Endothelial cell of umbilical vein (primary cell): ENCODE data around the gene M6PR. TPM values are rescaled to one million over a fixed set of nuclear protein-coding genes. Genes with fewer than 3 reads are reported as not detected.

Experiments used
- BruUV-seq: library from RNA; stranded (reverse); fragments of 400-500 nt; replicated peaks from 2 replicates; lab custom pipeline; 2021; lab: Mats Ljungman, UMichigan
- CTCF ChIA-PET: fragments of 300-600, 350-600 bp; sonication (Branson Sonifier 250); formaldehyde crosslinking; loops from one replicate; lab custom pipeline; 2021; ENCODE audit warnings: antibody characterized with exemption, inconsistent platforms; lab: Charles Lee
- POLR2A ChIA-PET: fragments of 300-600, 350-600 bp; sonication (Branson Sonifier 250); formaldehyde crosslinking; loops from one replicate; lab custom pipeline; 2021; ENCODE audit warnings: antibody characterized with exemption, inconsistent platforms; lab: Charles Lee
- DNase-seq: peaks from one replicate; pipeline ENCODE4 v3.0.0-alpha.2; 2011; ENCODE audit warnings: low read depth, low spot score
- FAIRE-seq: peaks from 2 replicates; lab custom pipeline; 2011; peaks lifted over from hg19 to GRCh38; lab: Jason Lieb, UNC
- H2AFZ ChIP-seq: 2 replicates; pipeline ENCODE4 v1.6.0; 2012; ENCODE audit warnings: low read depth, low read length, control low read depth, inconsistent platforms
- H3K27ac ChIP-seq: 2 replicates; pipeline ENCODE4 v1.5.1; 2011; ENCODE audit warnings: low read depth, mild to moderate bottlenecking, control low read depth, low read length, moderate library complexity; ENCODE audit not compliant: insufficient read depth
- H3K27me3 ChIP-seq, 2 experiments: 2 replicates each; pipeline versions ENCODE4 v1.6.0 to v1.6.1; 2011; ENCODE audit warnings: low read length in 2 of 2, mixed read lengths in 1 of 2; ENCODE audit not compliant: control insufficient read depth in 2 of 2, insufficient read depth in 2 of 2
- H3K36me3 ChIP-seq, 2 experiments: 2 replicates in 1 of 2; 3 replicates in 1 of 2; pipeline ENCODE4 v1.5.1; 2011; ENCODE audit warnings: low read length in 2 of 2, mild to moderate bottlenecking in 1 of 2, moderate library complexity in 1 of 2; ENCODE audit not compliant: control insufficient read depth in 2 of 2, insufficient read depth in 2 of 2; ENCODE audit errors: extremely low read depth in 1 of 2
- H3K4me1 ChIP-seq: 3 replicates; pipeline ENCODE4 v1.5.1; 2011; ENCODE audit warnings: mild to moderate bottlenecking, low read length; ENCODE audit not compliant: control insufficient read depth, insufficient read depth; ENCODE audit errors: extremely low read depth
- H3K4me2 ChIP-seq: 2 replicates; pipeline ENCODE4 v1.6.1; 2011; ENCODE audit warnings: low read length, control low read depth, mixed read lengths; ENCODE audit not compliant: insufficient read depth
- H3K4me3 ChIP-seq, 3 experiments: fragments of 200-600 bp in 1 of 3; sonication (generic), shearing (Covaris generic) in 1 of 3; replicated peaks in 1 of 3; 2 replicates each; pipeline ENCODE4 v1.5.1; 2011 to 2016; ENCODE audit warnings: control low read depth in 3 of 3, low read length in 3 of 3, mild to moderate bottlenecking in 2 of 3, inconsistent platforms in 1 of 3, low read depth in 1 of 3, moderate library complexity in 1 of 3; ENCODE audit not compliant: insufficient read depth in 1 of 3
- H3K79me2 ChIP-seq: 2 replicates; pipeline ENCODE4 v1.6.0; 2012; ENCODE audit warnings: low read length, inconsistent platforms; ENCODE audit not compliant: control insufficient read depth, insufficient read depth
- H3K9ac ChIP-seq: replicated peaks from 2 replicates; pipeline ENCODE3; 2011; ENCODE audit warnings: low read length, control low read depth; ENCODE audit not compliant: insufficient read depth; ENCODE audit errors: extremely low read depth
- H3K9me1 ChIP-seq: replicated peaks from 3 replicates; pipeline ENCODE4 v1.6.0; 2011; ENCODE audit warnings: mild to moderate bottlenecking, low read length; ENCODE audit not compliant: control insufficient read depth, insufficient read depth; ENCODE audit errors: extremely low read depth
- H3K9me3 ChIP-seq: replicated peaks from 2 replicates; pipeline ENCODE4 v1.5.1; 2012; ENCODE audit warnings: low read length, inconsistent platforms; ENCODE audit not compliant: control insufficient read depth, insufficient read depth
- H4K20me1 ChIP-seq: replicated peaks from 2 replicates; pipeline ENCODE3; 2011; ENCODE audit warnings: mild to moderate bottlenecking, low read length; ENCODE audit not compliant: control insufficient read depth, insufficient read depth; ENCODE audit errors: extremely low read depth
- EZH2 ChIP-seq: IDR thresholded peaks from 2 replicates; pipeline ENCODE4 v1.6.1; 2012; ENCODE audit warnings: borderline replicate concordance, low read depth, mild to moderate bottlenecking, moderate library complexity, low read length, inconsistent platforms; ENCODE audit not compliant: severe bottlenecking
- JUN ChIP-seq: IDR thresholded peaks from 2 replicates; pipeline ENCODE4 v1.6.1; 2011; ENCODE audit warnings: borderline replicate concordance, low read depth; ENCODE audit not compliant: insufficient read length, insufficient read depth
- POLR2A ChIP-seq: IDR thresholded peaks from 2 replicates; pipeline ENCODE4 v1.6.1; 2012; ENCODE audit warnings: low read depth, mild to moderate bottlenecking, control low read depth, low read length
- POLR2AphosphoS5 ChIP-seq: IDR thresholded peaks from 2 replicates; pipeline ENCODE4 v1.6.1; 2012; ENCODE audit warnings: low read depth, mild to moderate bottlenecking, control low read depth, low read length, moderate library complexity; ENCODE audit not compliant: insufficient read depth
- dilution Hi-C: fragments of 300-500 bp; cut with MboI; formaldehyde crosslinking; loops from one replicate; pipeline ENCODE4 v1.15.0; 2019; ENCODE audit warnings: low sequenced_read_pairs; ENCODE audit not compliant: extremely low pct_ligation_motif_present
- intact Hi-C: fragments of 100-400 bp; cut with micrococcal nuclease; formaldehyde crosslinking; loops from one replicate; pipeline ENCODE4 v1.10.0; 2022
- polyA plus RNA-seq, 4 experiments: library from polyadenylated mRNA; depleted of rRNA in 3 of 4; stranded (reverse) in 3 of 4; unstranded in 1 of 4; fragments of >200 nt; gene quantifications; 2 replicates each; pipeline versions ENCODE4 v1.2.1 to v1.2.3, GENCODE V29; 2011 to 2012; ENCODE audit warnings: missing spikeins in 1 of 4
- total RNA-seq: library from RNA; stranded (reverse); gene quantifications from 2 replicates; pipeline ENCODE4 v1.2.3, GENCODE V29; 2021
- TF ChIP-seq, protein P1 (sequence below), 2 donors: IDR thresholded peaks; 1 replicate in 1 of 2; 2 replicates in 1 of 2; pipeline ENCODE4 v1.5.1; 2011; ENCODE audit warnings: low read length in 2 of 2, mild to moderate bottlenecking in 2 of 2, moderate library complexity in 2 of 2, control low read depth in 1 of 2, inconsistent platforms in 1 of 2, low read depth in 1 of 2; ENCODE audit not compliant: insufficient read depth in 1 of 2; ENCODE audit errors: extremely low read depth in 1 of 2

M6PR gene
- total and polyA plus RNA-seq, 2 donors (not counting 3 experiments of a cell fraction or from before 2014, with no cell fraction given) = 124 to 142 TPM

DNA sequence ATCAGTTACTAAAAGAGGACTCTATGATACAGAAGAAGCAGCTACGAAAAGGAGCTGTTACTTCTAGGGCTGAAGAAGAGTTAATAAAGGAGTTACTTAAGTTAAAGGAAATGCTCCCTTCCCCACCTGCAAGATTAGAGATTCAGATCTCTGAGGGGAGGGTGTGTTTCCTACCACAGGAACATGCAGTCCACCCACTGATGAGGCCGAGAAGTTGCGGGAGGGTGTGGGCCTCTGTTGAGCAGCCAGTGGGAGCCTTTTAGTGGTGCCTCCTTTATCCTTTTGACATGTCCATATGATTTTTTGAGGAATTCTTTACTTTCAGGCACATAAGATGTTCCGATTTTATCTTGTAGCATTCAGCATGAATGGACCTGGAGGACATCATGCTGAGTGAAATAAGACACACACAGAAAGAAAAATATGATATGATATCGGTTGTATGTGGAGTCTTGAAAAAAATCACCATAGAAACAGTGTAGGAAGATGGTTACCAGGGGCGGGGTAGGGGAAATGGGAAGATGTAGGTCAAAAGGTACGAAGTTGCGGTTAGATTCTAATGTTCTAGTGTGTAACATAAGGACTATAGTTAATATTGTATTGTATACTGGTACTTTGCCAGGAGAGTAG, 4.4 kb upstream of the M6PR start:
- intact Hi-C loops = no loop called here
- Histone ChIP-seq H2AFZ (no peak overlapping the region), H3K27me3 (no peaks in the 10 kb centered on the region), H3K4me3 (no peak overlapping the region), H3K36me3 (no peaks in the 10 kb centered on the region), H3K9me1 (no peaks in the 10 kb centered on the region), H3K4me1 (peaks cover 10% of the 10 kb centered on the region), H3K9ac (no peak overlapping the region), H3K9me3 (no peaks in the 10 kb centered on the region), H3K79me2 (peaks cover 5% of the 10 kb centered on the region), H3K27ac (no peak overlapping the region), H3K4me2 (no peak overlapping the region), H4K20me1 (no peaks in the 10 kb centered on the region)
- no TSS peak for BruUV-seq
- TF ChIP-seq EZH2 (no peak), POLR2AphosphoS5 (no peak), JUN (no peak), POLR2A (no peak)
- TF ChIP-seq, protein P1, sequence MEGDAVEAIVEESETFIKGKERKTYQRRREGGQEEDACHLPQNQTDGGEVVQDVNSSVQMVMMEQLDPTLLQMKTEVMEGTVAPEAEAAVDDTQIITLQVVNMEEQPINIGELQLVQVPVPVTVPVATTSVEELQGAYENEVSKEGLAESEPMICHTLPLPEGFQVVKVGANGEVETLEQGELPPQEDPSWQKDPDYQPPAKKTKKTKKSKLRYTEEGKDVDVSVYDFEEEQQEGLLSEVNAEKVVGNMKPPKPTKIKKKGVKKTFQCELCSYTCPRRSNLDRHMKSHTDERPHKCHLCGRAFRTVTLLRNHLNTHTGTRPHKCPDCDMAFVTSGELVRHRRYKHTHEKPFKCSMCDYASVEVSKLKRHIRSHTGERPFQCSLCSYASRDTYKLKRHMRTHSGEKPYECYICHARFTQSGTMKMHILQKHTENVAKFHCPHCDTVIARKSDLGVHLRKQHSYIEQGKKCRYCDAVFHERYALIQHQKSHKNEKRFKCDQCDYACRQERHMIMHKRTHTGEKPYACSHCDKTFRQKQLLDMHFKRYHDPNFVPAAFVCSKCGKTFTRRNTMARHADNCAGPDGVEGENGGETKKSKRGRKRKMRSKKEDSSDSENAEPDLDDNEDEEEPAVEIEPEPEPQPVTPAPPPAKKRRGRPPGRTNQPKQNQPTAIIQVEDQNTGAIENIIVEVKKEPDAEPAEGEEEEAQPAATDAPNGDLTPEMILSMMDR (IDR thresholded peaks at IDR 0.05; ENCODE audit: extremely low read depth in 1 of 2, insufficient read depth in 1 of 2, low read depth in 1 of 2, low read length in 2 of 2) = no peak
- dilution Hi-C loops = no loop called here
- POLR2A ChIA-PET = no interaction called here
- CTCF ChIA-PET = no interaction called here
- DNase-seq = no peak
- FAIRE-seq = no peak

DNA sequence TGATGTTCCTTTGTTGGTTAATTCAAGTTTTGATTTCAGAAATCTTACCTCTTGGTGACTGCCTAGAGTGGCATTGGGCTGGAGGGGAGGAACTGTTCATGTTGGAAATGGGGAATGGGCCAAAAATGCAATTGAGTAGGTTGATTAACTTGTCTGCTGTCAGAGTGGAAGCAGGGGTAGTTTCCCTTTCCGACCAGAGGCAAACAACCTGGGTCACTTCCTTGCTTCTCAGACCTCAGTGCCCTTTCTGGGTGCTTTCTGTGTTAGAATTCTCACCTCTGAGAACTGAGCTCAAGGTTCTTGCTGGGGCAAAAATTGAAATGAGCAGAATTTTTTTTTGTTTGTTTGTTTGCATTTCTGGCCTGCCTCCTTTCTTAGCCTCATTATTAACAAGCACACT, 2.3 kb upstream of the M6PR start:
- POLR2A ChIA-PET = no interaction called here

More for the DNA sequence above, 2.3 kb upstream of the M6PR start:
- no peak overlapping the region for H2AFZ ChIP-seq
- intact Hi-C loops (no loop called here), dilution Hi-C loops (no loop called here)
- peaks cover 2% of the 10 kb centered on the region for H4K20me1 ChIP-seq
- no peak overlapping the region for H3K4me2 ChIP-seq
- TF ChIP-seq JUN = no peak
- DNase-seq (no peak), FAIRE-seq (no peak)
- no peaks in the 10 kb centered on the region for H3K36me3 ChIP-seq
- H3K27ac ChIP-seq = no peak overlapping the region
- no TSS peak for BruUV-seq
- peaks cover 26% of the 10 kb centered on the region for H3K79me2 ChIP-seq
- no peak overlapping the region for H3K4me3 ChIP-seq
- no peaks in the 10 kb centered on the region for H3K9me1 ChIP-seq
- CTCF ChIA-PET = interaction anchor here (0.6 to 2.3 kb wide), 7 partner anchors 9 to 90 kb away, joined by 3 to 13 read pairs (median 5); no protein-coding TSS in a partner anchor
- H3K27me3 ChIP-seq = no peaks in the 10 kb centered on the region
- no peaks in the 10 kb centered on the region for H3K9me3 ChIP-seq
- H3K4me1 ChIP-seq = peaks cover 21% of the 10 kb centered on the region
- H3K9ac ChIP-seq = no peak overlapping the region
